Choroid plexus epithelial cell (primary cell): Measurements from ENCODE around the gene OR56B4.

ENCODE experiments used
- DNase-seq: peaks from one replicate; pipeline ENCODE4 v3.0.0-alpha.2; 2010; ENCODE audit warnings: low read depth
- H3K4me3 ChIP-seq: 2 replicates; pipeline ENCODE4 v1.5.1; 2011; ENCODE audit warnings: low read depth, mild to moderate bottlenecking, control low read depth, low read length, moderate library complexity
- TF ChIP-seq, protein P1 (sequence below): conservative IDR thresholded peaks from 2 replicates; pipeline ENCODE4 v1.5.1; 2011; ENCODE audit warnings: low read depth, mild to moderate bottlenecking, control low read depth, inconsistent platforms, low read length, moderate library complexity

The OR56B4 gene

DNA sequence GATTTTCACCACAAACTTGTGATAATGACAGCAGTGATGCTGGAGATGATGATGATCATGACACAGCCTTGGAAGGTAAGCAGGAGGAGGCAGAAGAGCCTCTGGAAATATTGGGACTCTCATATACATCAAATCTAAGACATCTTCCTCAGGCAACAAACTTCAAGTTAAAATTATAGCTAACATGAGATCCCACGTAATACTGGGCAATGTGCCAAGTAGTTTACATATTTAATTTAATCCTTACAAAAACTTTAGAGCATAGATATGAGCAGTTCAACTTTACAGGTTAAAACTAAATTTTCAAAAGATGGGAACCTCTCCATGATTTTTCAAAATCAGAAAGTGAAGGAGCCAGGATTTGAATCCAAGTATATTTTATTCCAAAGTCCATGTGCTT is 43.6 kb downstream of the OR56B4 start:
- DNase-seq: no peak
- TF ChIP-seq, protein P1, sequence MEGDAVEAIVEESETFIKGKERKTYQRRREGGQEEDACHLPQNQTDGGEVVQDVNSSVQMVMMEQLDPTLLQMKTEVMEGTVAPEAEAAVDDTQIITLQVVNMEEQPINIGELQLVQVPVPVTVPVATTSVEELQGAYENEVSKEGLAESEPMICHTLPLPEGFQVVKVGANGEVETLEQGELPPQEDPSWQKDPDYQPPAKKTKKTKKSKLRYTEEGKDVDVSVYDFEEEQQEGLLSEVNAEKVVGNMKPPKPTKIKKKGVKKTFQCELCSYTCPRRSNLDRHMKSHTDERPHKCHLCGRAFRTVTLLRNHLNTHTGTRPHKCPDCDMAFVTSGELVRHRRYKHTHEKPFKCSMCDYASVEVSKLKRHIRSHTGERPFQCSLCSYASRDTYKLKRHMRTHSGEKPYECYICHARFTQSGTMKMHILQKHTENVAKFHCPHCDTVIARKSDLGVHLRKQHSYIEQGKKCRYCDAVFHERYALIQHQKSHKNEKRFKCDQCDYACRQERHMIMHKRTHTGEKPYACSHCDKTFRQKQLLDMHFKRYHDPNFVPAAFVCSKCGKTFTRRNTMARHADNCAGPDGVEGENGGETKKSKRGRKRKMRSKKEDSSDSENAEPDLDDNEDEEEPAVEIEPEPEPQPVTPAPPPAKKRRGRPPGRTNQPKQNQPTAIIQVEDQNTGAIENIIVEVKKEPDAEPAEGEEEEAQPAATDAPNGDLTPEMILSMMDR: no peak
- no peak overlapping the region for H3K4me3 ChIP-seq

DNA sequence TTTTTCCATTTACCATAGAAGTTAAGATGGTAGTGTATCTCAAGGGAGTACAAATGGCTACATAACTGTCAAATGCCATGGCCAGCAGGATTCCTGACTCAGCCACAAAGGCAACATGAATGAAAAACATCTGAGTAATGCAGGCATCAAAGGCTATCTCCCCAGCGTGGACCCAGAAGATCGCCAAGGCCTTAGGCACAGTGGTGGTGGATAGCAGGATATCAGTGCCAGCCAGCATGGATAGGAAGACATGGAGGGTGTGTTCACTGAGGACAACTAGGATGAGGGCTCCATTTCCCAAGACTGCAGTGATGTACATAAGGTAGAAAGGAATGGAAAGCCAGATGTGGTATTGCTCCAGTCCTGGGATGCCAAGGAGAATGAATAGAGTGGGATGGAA is 44.6 kb downstream of the OR56B4 start:
- DNase-seq: no peak
- no peak overlapping the region for H3K4me3 ChIP-seq
- TF ChIP-seq, protein P1: no peak

DNA sequence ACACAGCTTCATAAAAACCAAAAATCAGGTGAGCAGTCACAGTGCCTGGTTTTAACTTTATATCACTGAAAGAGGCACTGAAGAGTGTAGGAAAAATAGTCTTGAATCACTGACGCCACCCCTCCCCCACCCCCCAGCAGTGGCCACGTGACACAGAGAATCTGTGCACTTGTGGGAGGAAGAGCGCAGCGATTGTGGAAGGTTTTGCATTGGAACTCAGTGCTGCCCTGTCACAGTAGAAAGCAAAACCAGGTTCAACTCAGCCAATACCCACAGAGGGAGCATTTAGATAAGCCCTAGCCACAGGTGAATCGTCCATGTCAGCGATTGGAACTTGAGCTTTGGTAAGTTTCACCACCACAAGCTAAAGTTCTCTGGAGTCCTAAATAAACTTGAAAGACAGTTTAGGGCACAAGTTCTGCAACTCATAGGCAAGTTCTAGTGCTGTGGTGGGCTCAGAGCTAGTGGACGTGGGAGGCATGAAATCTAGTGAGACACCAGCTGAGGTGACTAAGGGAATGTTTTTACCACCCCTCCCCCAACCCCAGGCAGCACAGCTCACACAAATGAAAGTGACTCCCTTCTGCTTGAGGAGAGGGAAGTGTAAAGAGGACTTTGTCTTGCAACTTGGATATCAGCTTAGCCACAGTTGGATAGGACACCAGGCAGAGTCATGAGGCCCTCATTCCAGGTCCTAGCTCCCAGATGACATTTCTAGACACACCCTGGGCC is 49.3 kb downstream of the OR56B4 start:
- no peak for DNase-seq
- H3K4me3 ChIP-seq: no peak overlapping the region
- TF ChIP-seq, protein P1: no peak
